ENCODE measurements around the gene PFDN5. TPM values are rescaled to one million over a fixed set of nuclear protein-coding genes. Genes with fewer than 3 reads are reported as not detected.

PFDN5 gene
- total and polyA plus RNA-seq, 9 of the 15 experiments (the other 6 are each of a cell fraction or from before 2014, with no cell fraction given): 361 to 1,636 (median 742) TPM

GRCh38 chr12:53288322-53288721 is 7.0 kb upstream of the PFDN5 start:
- FAIRE-seq (no peak), ATAC-seq (no peak), DNase-seq (ENCODE audit: extremely low read depth in 1 of 4, low spot score in 3 of 4) (no peak)
- H3K4me1 ChIP-seq (replicated peaks in 1 of 2; ENCODE audit: control insufficient read depth in 2 of 2, insufficient read depth in 2 of 2, low read length in 2 of 2): peaks cover 0 to 6% of the 10 kb centered on the region in 2 experiments; a peak in 1 of 5 replicates
- H4K20me1 ChIP-seq (replicated peaks; ENCODE audit: control insufficient read depth, insufficient read depth, low read length): no peaks in the 10 kb centered on the region
- no peak overlapping the region for H3K27ac ChIP-seq (ENCODE audit: extremely low read depth, low read depth, low read length)
- intact Hi-C loops (cut with micrococcal nuclease) (loop anchor here (5.0 kb wide), 1 partner anchor 131 kb away; no protein-coding TSS in a partner anchor), in situ Hi-C loops (cut with MboI) (loop anchor here (5.0 kb wide), 2 partner anchors 76 to 221 kb away; no protein-coding TSS in a partner anchor)
- POLR2A ChIA-PET: interaction anchor here (0.5 to 2.0 kb wide), 7 partner anchors 20 to 720 kb away, joined by 3 to 9 read pairs (median 4); partner anchors contain the start of genes AAAS, ESPL1 and HOXC8
- no peak overlapping the region for H3K4me3 ChIP-seq
- CTCF ChIA-PET (ENCODE audit: low intra/inter-chr PET ratio): interaction anchor here (1.0 to 3.1 kb wide), 2 partner anchors 75 to 129 kb away, joined by 7 to 41 read pairs; no protein-coding TSS in a partner anchor
- 73% methylated on average over 6 of the region's 6 CpGs for WGBS (ENCODE audit: insufficient coverage, low coverage, missing lambda C conversion rate)
- H3K36me3 ChIP-seq (ENCODE audit: control insufficient read depth, insufficient read depth, low read length): peaks cover 88% of the 10 kb centered on the region
- H3K4me2 ChIP-seq (ENCODE audit: insufficient read depth, low read length): no peak overlapping the region
- H3K9ac ChIP-seq (ENCODE audit: insufficient read depth in 1 of 2, low read depth in 2 of 2, low read length in 2 of 2): peak overlapping the region in 1 of 2 experiments; percentile 71; a peak in 1 of 4 replicates
- no peaks in the 10 kb centered on the region for H3K9me3 ChIP-seq (replicated peaks; ENCODE audit: control insufficient read depth, insufficient read depth, low read depth, low read length)
- no peak overlapping the region for H2AFZ ChIP-seq (ENCODE audit: low read depth, low read length)
- no peaks in the 10 kb centered on the region for H3K79me2 ChIP-seq (ENCODE audit: control insufficient read depth, insufficient read depth, low read length)
- no peak for TF ChIP-seq FOXO4 (CRISPR knock-in tag; IDR thresholded peaks at IDR 0.05)
- TF ChIP-seq ZBTB26 (CRISPR knock-in tag; IDR thresholded peaks at IDR 0.05): no peak
- H3K9me1 ChIP-seq (ENCODE audit: control insufficient read depth, insufficient read depth, low read length): no peaks in the 10 kb centered on the region
- no peaks in the 10 kb centered on the region for H3K27me3 ChIP-seq (ENCODE audit: control insufficient read depth in 2 of 2, insufficient read depth in 2 of 2, low read length in 2 of 2)
- BruUV-seq (replicated peaks): TSS peak; percentile 6

Data from K562 (cell line).